Ovary (tissue), 9 donors: ENCODE data around the gene NEK4. TPM values are rescaled to one million over a fixed set of nuclear protein-coding genes. Genes with fewer than 3 reads are reported as not detected.

Experiments used
- DNase-seq, 5 donors: peaks; one replicate each; pipeline ENCODE4 v3.0.0-alpha.2; 2019 to 2020
- H3K27ac ChIP-seq, 2 donors: fragments of 200-600 bp; one replicate each; pipeline versions ENCODE4 v1.5.1 to v1.8.0; 2019 to 2022
- H3K27me3 ChIP-seq: fragments of 200-600 bp; one replicate; pipeline ENCODE4 v1.8.0; 2022
- H3K36me3 ChIP-seq: fragments of 200-600 bp; sonication (generic); one replicate; pipeline ENCODE4 v1.5.1; 2019
- H3K4me1 ChIP-seq: one replicate; pipeline ENCODE4 v1.8.1; 2013; ENCODE audit warnings: mild to moderate bottlenecking, moderate library complexity; ENCODE audit not compliant: insufficient read depth
- H3K4me3 ChIP-seq: fragments of 200-600 bp; sonication (generic); one replicate; pipeline ENCODE4 v1.5.1; 2017
- H3K9me3 ChIP-seq, 2 donors: fragments of 200-600 bp in 1 of 2; sonication (generic) in 1 of 2; one replicate each; pipeline versions ENCODE4 v1.5.1 to v1.8.1; 2013 to 2019; ENCODE audit warnings: mild to moderate bottlenecking in 1 of 2, moderate library complexity in 1 of 2
- CTCF ChIP-seq, 3 donors: fragments of 450-650 bp in 2 of 3; fragments of 200-600 bp in 1 of 3; IDR thresholded peaks; one replicate each; pipeline versions ENCODE4 v1.5.1 to v1.8.0; 2016 to 2022; ENCODE audit warnings: antibody characterized with exemption in 3 of 3, mild to moderate bottlenecking in 1 of 3
- EP300 ChIP-seq: sonication (generic); formaldehyde crosslinking; IDR thresholded peaks from one replicate; pipeline ENCODE4 v1.6.1; 2017; ENCODE audit warnings: antibody characterized with exemption
- POLR2A ChIP-seq: fragments of 450-650 bp; IDR thresholded peaks from one replicate; pipeline ENCODE4 v1.6.1; 2017; ENCODE audit warnings: antibody characterized with exemption, mild to moderate bottlenecking, moderate library complexity
- WGBS, 3 donors: extraction: QIAGEN DNeasy Blood & Tissue Kit in 1 of 3; methylation state at CpG; one replicate each; pipeline versions ENCODE4 v1.1.5 to v1.1.7; 2013 to 2017; 5-methylcytosine and 5-hydroxymethylcytosine counted together
- intact Hi-C, 4 donors: fragments of 100-400 bp; cut with DNase I; formaldehyde crosslinking; loops; one replicate each; pipeline versions ENCODE4 v1.11.0 to v1.15.1; 2022 to 2023
- polyA plus RNA-seq, 2 donors: library from polyadenylated mRNA; stranded (reverse); fragments of 200-250 nt in 1 of 2; fragments of 350-450 nt in 1 of 2; fragmentation: Illumina TruSeq in 1 of 2; extraction: RNeasy Lipid Tissue Mini Kit (QIAGEN cat#74804) in 1 of 2; gene quantifications; one replicate each; pipeline ENCODE4 v1.2.3, GENCODE V29; 2013 to 2014
- total RNA-seq, 7 donors: library from RNA; depleted of rRNA in 2 of 7; stranded (reverse); fragments of >200 nt in 2 of 7; fragmentation: NEBNext Ultra II Directional in 3 of 7; extraction: Animal tissue kit (Norgen Biotek cat#: 25700) in 3 of 7; gene quantifications; one replicate each; pipeline versions ENCODE4 v1.1.0 to v1.2.4, GENCODE V29; 2016 to 2023
- donor health status: DM: no; HTN: no; CAD: no; lungs with moderate emphysema.
- donor health status: DM: no; HTN: no; CAD: no.
- donor health status: Bipolar disorder and iron deficiency.
- donor health status: DM: yes; HTN: yes; CAD: no.
- donor health status: DM: no; HTN: no; CAD: no.
- donor health status: DM: yes; HTN: yes; CAD: no.

The NEK4 gene
- total and polyA plus RNA-seq, 9 donors: 8.5 to 45.9 (median 31.0) TPM

DNA sequence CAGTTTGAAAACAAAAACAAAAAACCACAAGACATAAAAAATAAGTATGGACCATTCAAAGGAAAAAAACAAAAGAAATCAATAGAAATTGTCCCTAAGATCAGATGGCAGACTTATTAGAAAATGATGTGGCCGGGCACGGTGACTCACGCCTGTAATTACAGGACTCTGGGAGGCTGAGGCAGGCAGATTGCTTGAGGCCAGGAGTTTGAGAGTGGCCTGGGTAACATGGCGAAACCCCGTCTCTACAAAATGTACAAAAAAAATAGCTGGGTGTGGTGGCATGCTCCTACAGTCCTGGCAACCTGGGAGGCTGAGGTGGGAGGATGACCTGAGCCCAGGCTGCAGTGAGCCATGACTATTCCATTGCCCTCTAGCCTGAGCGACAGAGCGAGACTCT is 48.2 kb downstream of the NEK4 start:
- 93 to 97% (median 95%) methylated on average over 7 of the region's 7 CpGs for WGBS, 3 donors

DNA sequence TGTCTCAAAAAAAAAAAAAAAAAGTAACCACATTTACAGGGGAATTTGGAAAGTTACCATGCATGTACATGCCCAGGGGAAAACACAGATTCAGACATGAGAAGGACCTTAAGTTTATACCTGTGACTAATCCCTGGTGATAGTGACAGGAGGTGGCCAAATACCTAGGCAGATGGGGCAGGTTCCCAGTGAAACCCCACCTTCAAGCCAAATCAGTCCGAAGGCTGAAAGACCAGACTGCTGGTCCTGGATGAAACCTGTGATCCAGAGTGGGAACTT is 49.1 kb downstream of the NEK4 start:
- Histone ChIP-seq H3K36me3 (no peaks in the 10 kb centered on the region), H3K27ac (no peak overlapping the region), H3K9me3 (no peaks in the 10 kb centered on the region), H3K4me3 (no peak overlapping the region), H3K27me3 (no peaks in the 10 kb centered on the region), H3K4me1 (no peaks in the 10 kb centered on the region)
- TF ChIP-seq POLR2A (no peak), CTCF (IDR thresholded peaks at IDR 0.05) (no peak), EP300 (no peak)
- no peak for DNase-seq
- WGBS, 3 donors: 100% methylated on average over 1 of the region's 1 CpG
- intact Hi-C loops: no loop called here

More for the DNA sequence above, 48.2 kb downstream of the NEK4 start:
- Histone ChIP-seq H3K4me1 (no peaks in the 10 kb centered on the region), H3K27ac (no peak overlapping the region), H3K27me3 (no peaks in the 10 kb centered on the region), H3K36me3 (no peaks in the 10 kb centered on the region), H3K9me3 (no peaks in the 10 kb centered on the region), H3K4me3 (no peak overlapping the region)
- TF ChIP-seq CTCF (IDR thresholded peaks at IDR 0.05) (no peak), POLR2A (no peak), EP300 (no peak)
- DNase-seq: no peak
- intact Hi-C loops: no loop called here

DNA sequence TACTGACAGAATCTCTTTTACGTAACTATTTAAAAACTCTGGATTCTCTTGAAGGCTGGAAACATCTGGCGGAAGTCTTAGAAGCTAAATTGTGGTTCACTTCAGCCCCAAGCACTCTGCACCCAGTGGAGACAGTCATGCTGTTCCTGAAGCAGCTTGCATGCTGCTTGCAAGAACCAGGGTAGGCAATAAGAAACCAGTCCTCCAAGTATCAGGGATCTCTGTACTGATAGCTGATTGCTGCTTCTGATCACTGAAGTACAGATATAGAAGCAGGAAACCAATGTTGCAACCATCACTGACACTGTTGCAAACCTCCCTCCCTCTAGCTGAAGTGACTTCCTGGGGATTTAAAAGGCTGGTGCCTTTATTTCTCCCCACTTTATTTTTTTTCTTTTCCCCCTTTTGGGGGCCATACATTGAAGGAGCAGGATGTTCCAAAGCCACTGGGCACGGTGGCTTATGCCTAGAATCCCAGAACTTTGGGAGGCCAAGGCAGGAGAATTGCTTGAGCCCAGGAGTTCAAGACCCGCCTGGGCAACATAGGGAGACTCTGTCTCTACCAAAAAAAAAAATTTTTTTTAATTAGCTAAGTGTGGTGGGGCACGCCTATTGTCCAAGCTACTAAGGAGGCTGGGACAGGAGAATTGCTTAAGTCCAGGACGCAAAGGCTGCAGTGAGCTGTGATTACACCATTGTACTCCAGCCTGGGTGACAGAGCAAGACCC is 49.6 kb downstream of the NEK4 start:
- H3K36me3 ChIP-seq: no peaks in the 10 kb centered on the region
- WGBS, 3 donors: 88 to 91% (median 91%) methylated on average over 6 of the region's 6 CpGs
- H3K27me3 ChIP-seq: no peaks in the 10 kb centered on the region
- H3K4me1 ChIP-seq: no peaks in the 10 kb centered on the region
- H3K27ac ChIP-seq: no peak overlapping the region
- no peak for DNase-seq
- no peak overlapping the region for H3K4me3 ChIP-seq
- intact Hi-C loops: no loop called here
- no peaks in the 10 kb centered on the region for H3K9me3 ChIP-seq
- TF ChIP-seq POLR2A (no peak), CTCF (IDR thresholded peaks at IDR 0.05) (no peak), EP300 (no peak)

GRCh38 chr3:52719618-52720017 is 51.1 kb downstream of the NEK4 start:
- H3K27me3 ChIP-seq: no peaks in the 10 kb centered on the region
- no peak for DNase-seq
- TF ChIP-seq EP300 (no peak), POLR2A (no peak), CTCF (IDR thresholded peaks at IDR 0.05) (no peak)
- no peaks in the 10 kb centered on the region for H3K9me3 ChIP-seq
- intact Hi-C loops: no loop called here
- no peak overlapping the region for H3K4me3 ChIP-seq
- H3K4me1 ChIP-seq: no peaks in the 10 kb centered on the region
- no peak overlapping the region for H3K27ac ChIP-seq
- H3K36me3 ChIP-seq: no peaks in the 10 kb centered on the region
